HUES64 (cell line): ENCODE measurements around the gene PRSS58. TPM values are rescaled to one million over a fixed set of nuclear protein-coding genes. Genes with fewer than 3 reads are reported as not detected.

Experiments used
- H3K27ac ChIP-seq: 2 replicates; pipeline ENCODE4 v1.7.0; 2013; ENCODE audit warnings: low read depth, low read length, inconsistent platforms
- H3K27me3 ChIP-seq: 2 replicates; pipeline ENCODE4 v1.6.1; 2013; ENCODE audit warnings: mild to moderate bottlenecking, low read length; ENCODE audit not compliant: insufficient read depth
- H3K36me3 ChIP-seq: 2 replicates; pipeline ENCODE4 v1.6.1; 2013; ENCODE audit warnings: mild to moderate bottlenecking, low read length; ENCODE audit not compliant: insufficient read depth
- H3K4me1 ChIP-seq: 2 replicates; pipeline ENCODE4 v1.6.1; 2013; ENCODE audit warnings: mild to moderate bottlenecking, low read length, moderate library complexity; ENCODE audit not compliant: insufficient read depth
- H3K4me3 ChIP-seq: 2 replicates; pipeline ENCODE4 v1.5.1; 2013; ENCODE audit warnings: mild to moderate bottlenecking, low read length, moderate library complexity
- H3K9ac ChIP-seq: 2 replicates; pipeline ENCODE4 v1.6.1; 2013; ENCODE audit warnings: mild to moderate bottlenecking, low read depth, low read length
- H3K9me3 ChIP-seq: 2 replicates; pipeline ENCODE4 v1.6.1; 2013; ENCODE audit warnings: low read depth, low read length; ENCODE audit not compliant: insufficient read depth
- WGBS: fragments of 150-250, 120-280 bp; methylation state at CpG from one replicate; pipeline ENCODE4 v1.1.7; 2013; ENCODE audit warnings: missing lambda C conversion rate; 5-methylcytosine and 5-hydroxymethylcytosine counted together
- polyA plus RNA-seq, 2 experiments: library from polyadenylated mRNA; stranded (reverse); fragments of 50-300 nt; gene quantifications; one replicate each; pipeline ENCODE4 v1.2.3, GENCODE V29; 2013

PRSS58 gene, protein sequence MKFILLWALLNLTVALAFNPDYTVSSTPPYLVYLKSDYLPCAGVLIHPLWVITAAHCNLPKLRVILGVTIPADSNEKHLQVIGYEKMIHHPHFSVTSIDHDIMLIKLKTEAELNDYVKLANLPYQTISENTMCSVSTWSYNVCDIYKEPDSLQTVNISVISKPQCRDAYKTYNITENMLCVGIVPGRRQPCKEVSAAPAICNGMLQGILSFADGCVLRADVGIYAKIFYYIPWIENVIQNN
- polyA plus RNA-seq (2013, experiment 1 of 2): not detected
- not detected for polyA plus RNA-seq (2013, experiment 2 of 2)

DNA sequence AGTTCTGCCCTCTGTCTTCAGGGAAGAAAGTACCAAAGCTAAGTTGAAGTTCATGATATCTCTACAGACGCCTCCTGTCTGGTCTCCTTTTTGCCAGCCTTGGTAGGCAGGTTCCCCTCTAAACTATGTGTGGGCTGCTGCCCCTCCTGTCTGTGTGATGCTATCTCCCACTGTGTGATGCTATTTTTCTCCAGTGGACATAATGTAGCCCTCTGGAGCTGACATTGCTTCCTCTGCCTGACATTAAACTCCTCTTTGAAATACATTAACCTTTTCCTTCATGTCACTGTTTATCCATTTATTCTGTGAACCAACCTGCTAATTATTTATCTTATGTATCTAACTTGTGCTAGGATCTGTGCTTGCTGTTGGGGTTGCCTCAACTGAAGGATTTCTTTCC, at the start of gene PRSS58:
PRSS58 (minus strand) TSS at position 101 of the 400 bp plus-strand sequence. CDS start 351 bp downstream, outside the sequence.
- Histone ChIP-seq H3K36me3 (no peaks in the 10 kb centered on the region), H3K27ac (no peak within 1 kb of the TSS), H3K9me3 (no peaks in the 10 kb centered on the region), H3K9ac (no peak within 1 kb of the TSS), H3K4me3 (no peak within 1 kb of the TSS), H3K4me1 (no peaks in the 10 kb centered on the region), H3K27me3 (no peaks in the 10 kb centered on the region)
- WGBS: 90% methylated on average over 1 of the region's 1 CpG

GRCh38 chr7:142307246-142307900, 49.5 kb upstream of the PRSS58 start:
- H3K27ac ChIP-seq: no peak overlapping the region
- H3K4me3 ChIP-seq: no peak overlapping the region
- no peaks in the 10 kb centered on the region for H3K27me3 ChIP-seq
- 96% methylated on average over 11 of the region's 11 CpGs for WGBS
- no peak overlapping the region for H3K9ac ChIP-seq
- no peaks in the 10 kb centered on the region for H3K36me3 ChIP-seq
- H3K4me1 ChIP-seq: 0 out of 2 replicates have a peak, but pooled peaks cover 2% of the 10 kb centered on the region
- H3K9me3 ChIP-seq: no peaks in the 10 kb centered on the region

DNA sequence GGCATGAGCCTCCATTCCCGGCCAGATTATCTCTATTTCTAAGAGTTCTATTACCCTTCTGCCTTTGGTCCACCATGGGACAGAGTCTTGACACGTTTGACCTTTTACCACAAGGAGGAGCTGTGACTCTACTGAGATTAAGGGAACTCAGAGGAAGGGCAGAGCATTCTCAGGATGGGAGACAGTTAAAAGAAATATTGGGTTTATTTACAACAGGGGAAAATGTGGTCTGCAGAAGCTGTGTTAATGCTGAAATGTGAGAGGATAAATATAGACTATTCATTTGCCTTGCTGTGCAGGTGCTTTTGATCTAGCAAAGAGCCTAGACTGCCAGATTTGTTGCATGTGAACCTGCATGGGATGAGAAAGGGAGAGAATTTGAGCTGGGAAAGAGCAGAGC, 45.8 kb upstream of the PRSS58 start:
- peaks cover 6% of the 10 kb centered on the region; the same call in 1 of the 2 replicates for H3K4me1 ChIP-seq
- 30% methylated on average over 2 of the region's 2 CpGs for WGBS
- H3K27me3 ChIP-seq: peaks cover 5% of the 10 kb centered on the region; the same call in 1 of the 2 replicates
- no peaks in the 10 kb centered on the region for H3K9me3 ChIP-seq
- no peak overlapping the region for H3K27ac ChIP-seq
- no peaks in the 10 kb centered on the region for H3K36me3 ChIP-seq
- no peak overlapping the region for H3K4me3 ChIP-seq
- no peak overlapping the region for H3K9ac ChIP-seq

- Histone ChIP-seq H3K4me1 (peaks cover 6% of the 10 kb centered on the region; the same call in 1 of the 2 replicates), H3K9ac (no peak overlapping the region), H3K36me3 (no peaks in the 10 kb centered on the region), H3K4me3 (no peak overlapping the region), H3K9me3 (no peaks in the 10 kb centered on the region), H3K27me3 (peaks cover 11% of the 10 kb centered on the region; the same call in 1 of the 2 replicates), H3K27ac (no peak overlapping the region)
- WGBS: 90% methylated on average over 3 of the region's 3 CpGs
Measured at GRCh38 chr7:142301923-142302550, 44.2 kb upstream of the PRSS58 start.

GRCh38 chr7:142301299-142301698, 43.4 kb upstream of the PRSS58 start:
- WGBS: 98% methylated on average over 3 of the region's 3 CpGs
- no peak overlapping the region for H3K27ac ChIP-seq
- no peaks in the 10 kb centered on the region for H3K36me3 ChIP-seq
- no peak overlapping the region for H3K4me3 ChIP-seq
- H3K4me1 ChIP-seq: peaks cover 6% of the 10 kb centered on the region; the same call in 1 of the 2 replicates
- no peaks in the 10 kb centered on the region for H3K9me3 ChIP-seq
- H3K27me3 ChIP-seq: peaks cover 11% of the 10 kb centered on the region; the same call in 1 of the 2 replicates
- no peak overlapping the region for H3K9ac ChIP-seq

DNA sequence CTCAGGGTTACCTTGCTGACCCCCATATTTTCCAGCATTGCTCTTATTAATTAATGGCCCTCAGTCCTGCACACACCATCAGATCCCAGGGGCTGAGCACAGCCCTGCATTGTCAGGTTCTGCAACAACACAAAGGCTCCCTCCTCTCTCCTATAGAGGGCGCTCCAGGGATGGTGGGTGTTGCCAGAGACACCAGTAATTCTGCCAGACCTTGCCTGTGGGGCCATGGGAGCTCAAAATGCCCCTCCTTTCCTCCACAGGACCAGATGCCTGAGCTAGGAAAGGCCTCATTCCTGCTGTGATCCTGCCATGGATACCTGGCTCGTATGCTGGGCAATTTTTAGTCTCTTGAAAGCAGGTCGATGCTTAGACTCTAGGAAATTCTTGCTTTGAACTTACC, 42.8 kb upstream of the PRSS58 start:
- H3K9ac ChIP-seq: no peak overlapping the region
- 82% methylated on average over 3 of the region's 3 CpGs for WGBS

GRCh38 chr7:142299237-142299781, 41.5 kb upstream of the PRSS58 start:
- WGBS: 92% methylated on average over 10 of the region's 10 CpGs
- no peaks in the 10 kb centered on the region for H3K36me3 ChIP-seq
- H3K27ac ChIP-seq: no peak overlapping the region
- peaks cover 11% of the 10 kb centered on the region; the same call in 1 of the 2 replicates for H3K27me3 ChIP-seq
- no peak overlapping the region for H3K9ac ChIP-seq
- no peak overlapping the region for H3K4me3 ChIP-seq
- no peaks in the 10 kb centered on the region for H3K9me3 ChIP-seq
- H3K4me1 ChIP-seq: peaks cover 6% of the 10 kb centered on the region; the same call in 1 of the 2 replicates

More for the DNA sequence above, 42.8 kb upstream of the PRSS58 start:
- no peaks in the 10 kb centered on the region for H3K9me3 ChIP-seq
- H3K27ac ChIP-seq: no peak overlapping the region
- peaks cover 6% of the 10 kb centered on the region; the same call in 1 of the 2 replicates for H3K4me1 ChIP-seq
- H3K27me3 ChIP-seq: peaks cover 11% of the 10 kb centered on the region; the same call in 1 of the 2 replicates
- no peak overlapping the region for H3K4me3 ChIP-seq
- H3K36me3 ChIP-seq: no peaks in the 10 kb centered on the region

GRCh38 chr7:142298627-142299026, 40.8 kb upstream of the PRSS58 start:
- Histone ChIP-seq H3K36me3 (no peaks in the 10 kb centered on the region), H3K4me1 (peaks cover 4% of the 10 kb centered on the region; the same call in 1 of the 2 replicates), H3K9me3 (no peaks in the 10 kb centered on the region), H3K4me3 (no peak overlapping the region), H3K27me3 (peaks cover 11% of the 10 kb centered on the region; the same call in 1 of the 2 replicates), H3K9ac (no peak overlapping the region), H3K27ac (no peak overlapping the region)
- 92% methylated on average over 5 of the region's 5 CpGs for WGBS

DNA sequence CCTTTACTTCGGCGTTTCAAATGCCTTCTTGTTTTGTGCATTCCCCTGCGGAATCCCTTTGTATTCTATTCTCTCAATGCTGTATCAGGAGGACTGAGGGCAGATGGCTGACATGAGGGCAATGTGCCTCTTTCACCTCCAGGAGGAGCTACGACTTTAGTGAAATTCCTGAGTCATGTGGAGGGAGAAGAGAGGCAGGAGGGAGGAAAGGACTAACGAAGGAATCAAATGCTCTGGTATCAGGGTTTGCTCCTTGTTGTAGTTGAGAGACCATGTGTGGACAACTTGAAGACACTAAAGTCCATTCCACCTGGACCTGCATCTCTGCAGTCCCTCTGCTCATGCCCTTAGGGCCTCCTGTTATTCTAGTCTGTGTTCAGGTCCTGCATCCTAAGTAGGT, 40.2 kb upstream of the PRSS58 start:
- Histone ChIP-seq H3K4me3 (no peak overlapping the region), H3K27me3 (peaks cover 11% of the 10 kb centered on the region; the same call in 1 of the 2 replicates), H3K9ac (no peak overlapping the region), H3K4me1 (peaks cover 4% of the 10 kb centered on the region; the same call in 1 of the 2 replicates), H3K9me3 (no peaks in the 10 kb centered on the region), H3K36me3 (no peaks in the 10 kb centered on the region), H3K27ac (no peak overlapping the region)
- WGBS: 68% methylated on average over 5 of the region's 5 CpGs

DNA sequence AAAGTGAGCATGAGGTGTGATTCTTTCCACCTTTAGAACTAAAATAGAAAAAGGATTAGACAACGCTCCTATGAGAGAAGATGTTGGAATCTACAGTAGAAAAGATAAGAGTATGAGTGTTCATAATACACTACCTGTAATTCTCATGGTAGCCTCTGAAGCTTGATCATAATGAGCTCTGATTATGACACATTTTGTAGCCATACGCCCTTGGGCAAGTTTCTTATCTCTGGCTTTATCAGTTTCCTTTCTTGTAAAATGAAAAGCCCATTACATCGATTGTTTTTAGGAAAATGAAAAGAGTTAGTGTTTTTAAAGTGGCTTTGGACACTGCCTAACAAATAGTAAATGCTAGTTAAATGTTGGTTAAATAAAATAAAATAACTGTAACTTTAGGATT, 22.4 kb upstream of the PRSS58 start:
- Histone ChIP-seq H3K4me1 (no peaks in the 10 kb centered on the region), H3K27me3 (no peaks in the 10 kb centered on the region), H3K27ac (no peak overlapping the region), H3K4me3 (no peak overlapping the region), H3K9ac (no peak overlapping the region), H3K9me3 (peaks cover 12% of the 10 kb centered on the region; the same call in 1 of the 2 replicates), H3K36me3 (no peaks in the 10 kb centered on the region)
- 93% methylated on average over 2 of the region's 3 CpGs for WGBS
